Measurements from ENCODE around the gene MLLT10.
"Not testable (repeated sequence)": the region's sequence is repeated elsewhere in the genome, so short reads cannot be mapped to it uniquely, and the experiment has no call there.

The MLLT10 gene

DNA sequence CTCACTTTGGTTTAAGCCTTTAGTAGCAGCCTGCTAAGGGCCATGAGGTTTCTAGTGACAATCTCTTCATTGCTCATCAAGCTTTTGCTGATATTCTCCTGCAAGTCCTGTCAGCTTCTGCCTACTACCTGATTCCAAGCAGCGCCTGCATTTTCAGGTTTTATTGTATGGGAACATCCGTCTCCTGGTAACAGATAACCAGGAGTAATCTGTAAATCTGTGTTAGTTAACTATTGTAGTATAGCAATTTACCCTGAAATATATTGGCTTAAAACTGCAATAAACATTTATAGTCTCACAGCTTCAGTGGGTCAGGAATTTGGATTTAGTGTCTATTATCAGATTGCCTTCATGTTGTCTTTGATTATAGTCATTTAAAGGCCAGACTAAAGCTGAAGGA, 94.0 kb downstream of the MLLT10 start:
- no peak overlapping the region for H3K4me3 Mint-ChIP-seq

DNA sequence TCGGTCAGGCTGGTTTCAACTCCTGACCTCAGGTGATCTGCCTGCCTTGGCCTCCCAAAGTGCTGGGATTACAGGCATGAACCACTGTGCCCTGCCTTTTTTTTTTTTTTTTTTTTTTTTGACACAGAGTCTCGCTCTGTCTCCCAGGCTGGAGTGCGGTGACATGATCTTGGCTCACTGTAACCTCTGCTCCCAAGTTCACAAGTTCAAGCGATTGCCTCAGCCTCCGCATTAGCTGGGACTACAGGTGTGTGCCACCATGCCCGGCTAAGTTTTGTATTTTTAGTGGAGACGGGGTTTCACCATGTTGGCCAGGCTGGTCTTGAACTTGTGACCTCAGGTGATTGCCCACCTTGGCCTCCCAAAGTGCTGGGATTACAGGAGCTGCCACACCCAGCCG, 94.6 kb downstream of the MLLT10 start:
- not testable (repeated sequence) for H3K27me3 Mint-ChIP-seq, H3K9me3 Mint-ChIP-seq, H3K4me3 Mint-ChIP-seq

More for the DNA sequence above, 94.0 kb downstream of the MLLT10 start:
- H3K27ac Mint-ChIP-seq: no peak overlapping the region
- DNase-seq: no peak
- peaks cover 84% of the 10 kb centered on the region for H3K36me3 Mint-ChIP-seq (ENCODE audit: low read depth)
- H3K9me3 Mint-ChIP-seq: no peaks in the 10 kb centered on the region
- H3K4me1 Mint-ChIP-seq (ENCODE audit: low read depth): peaks cover 38% of the 10 kb centered on the region
- H3K27me3 Mint-ChIP-seq: no peaks in the 10 kb centered on the region

DNA sequence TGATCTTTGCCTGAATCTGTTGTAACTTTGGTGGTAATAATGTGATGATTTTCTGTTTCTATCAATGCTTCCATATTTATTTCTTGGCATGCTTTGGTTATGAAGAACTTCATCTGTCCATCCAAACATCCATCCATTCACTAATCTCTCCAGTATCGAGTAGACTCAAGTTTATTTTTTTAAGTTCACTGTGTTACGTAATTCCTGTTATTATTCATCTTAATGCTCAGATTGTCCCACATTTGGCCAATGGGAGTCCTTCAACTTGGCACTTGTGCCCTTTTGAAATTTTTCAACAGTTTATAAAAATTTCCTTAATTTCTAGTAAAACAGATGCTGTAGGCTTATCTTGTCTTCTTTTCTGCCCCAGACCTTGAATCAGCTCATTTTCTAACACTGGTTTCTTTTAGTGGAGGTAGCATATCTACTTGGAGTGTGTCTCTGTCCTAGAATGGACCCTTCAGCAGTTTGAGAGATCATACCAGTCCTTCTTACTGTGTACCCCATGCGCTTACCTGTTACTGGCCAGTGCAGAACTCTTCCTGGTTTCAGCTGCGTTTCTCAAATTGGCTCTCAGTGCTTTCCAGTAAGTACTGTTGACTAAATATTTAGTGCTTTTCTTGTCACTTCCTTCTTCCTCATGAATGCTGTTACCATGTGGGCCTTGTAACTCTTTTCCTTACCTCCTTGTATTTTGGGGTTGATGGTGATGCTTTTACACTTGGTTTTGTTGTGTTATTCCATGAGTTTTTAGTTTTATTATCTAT, 100.8 kb downstream of the MLLT10 start:
- no peak for DNase-seq
- no peak overlapping the region for H3K4me3 Mint-ChIP-seq
- peaks cover 79% of the 10 kb centered on the region for H3K36me3 Mint-ChIP-seq (ENCODE audit: low read depth)
- H3K4me1 Mint-ChIP-seq (ENCODE audit: low read depth): peaks cover 18% of the 10 kb centered on the region
- no peaks in the 10 kb centered on the region for H3K9me3 Mint-ChIP-seq
- no peaks in the 10 kb centered on the region for H3K27me3 Mint-ChIP-seq
- no peak overlapping the region for H3K27ac Mint-ChIP-seq

More for the DNA sequence above, 94.6 kb downstream of the MLLT10 start:
- Mint-ChIP-seq H3K36me3 (ENCODE audit: low read depth) (peaks cover 82% of the 10 kb centered on the region), H3K4me1 (ENCODE audit: low read depth) (peaks cover 37% of the 10 kb centered on the region)
- H3K27ac Mint-ChIP-seq, DNase-seq: not testable (repeated sequence)

DNA sequence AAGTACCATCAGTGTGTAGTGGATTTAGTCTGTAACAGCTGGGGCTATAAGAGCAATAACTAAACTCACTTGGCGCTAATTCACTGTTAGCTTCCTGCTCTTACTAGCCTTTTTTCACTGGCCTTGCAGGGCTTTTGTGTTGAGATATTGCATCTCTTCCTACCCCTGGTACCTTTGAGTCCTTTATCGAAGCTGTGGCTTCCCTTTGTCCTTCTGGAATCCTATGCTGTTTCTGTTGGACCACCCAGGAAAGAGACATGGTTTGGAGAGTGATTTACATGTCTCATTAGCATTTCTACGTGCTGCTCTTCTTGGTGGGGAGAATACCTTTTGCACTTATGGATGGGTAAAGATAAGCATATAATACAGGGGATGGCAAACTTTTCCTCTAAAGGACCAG, 103.8 kb downstream of the MLLT10 start:
- no peak for DNase-seq
- Mint-ChIP-seq H3K4me1 (ENCODE audit: low read depth) (peaks cover 12% of the 10 kb centered on the region), H3K36me3 (ENCODE audit: low read depth) (peaks cover 67% of the 10 kb centered on the region), H3K4me3 (no peak overlapping the region), H3K9me3 (no peaks in the 10 kb centered on the region), H3K27me3 (no peaks in the 10 kb centered on the region), H3K27ac (no peak overlapping the region)

DNA sequence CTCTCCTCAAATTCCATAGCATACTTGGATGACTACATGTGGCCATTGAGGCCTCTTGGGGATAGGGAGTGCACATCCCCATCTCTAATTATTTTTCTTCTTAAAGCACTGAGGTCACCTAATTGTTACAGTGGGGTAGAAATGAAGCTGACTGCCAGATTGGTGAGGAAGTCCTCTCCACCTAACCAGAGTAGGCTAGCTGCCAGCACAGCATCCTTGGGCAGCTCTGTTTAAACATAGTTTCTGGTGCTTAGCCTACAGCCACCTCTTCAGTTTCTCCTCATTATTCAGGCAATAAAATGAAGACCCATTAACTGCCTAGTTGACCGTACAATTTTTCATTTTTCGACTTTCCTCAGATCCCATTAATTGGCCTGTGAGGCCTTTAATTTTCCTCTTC, 104.6 kb downstream of the MLLT10 start:
- no peak overlapping the region for H3K4me3 Mint-ChIP-seq
- no peaks in the 10 kb centered on the region for H3K9me3 Mint-ChIP-seq
- peak overlapping the region; percentile 26 for H3K27ac Mint-ChIP-seq
- DNase-seq: no peak
- no peaks in the 10 kb centered on the region for H3K27me3 Mint-ChIP-seq
- peaks cover 15% of the 10 kb centered on the region for H3K4me1 Mint-ChIP-seq (ENCODE audit: low read depth)
- H3K36me3 Mint-ChIP-seq (ENCODE audit: low read depth): peaks cover 67% of the 10 kb centered on the region

DNA sequence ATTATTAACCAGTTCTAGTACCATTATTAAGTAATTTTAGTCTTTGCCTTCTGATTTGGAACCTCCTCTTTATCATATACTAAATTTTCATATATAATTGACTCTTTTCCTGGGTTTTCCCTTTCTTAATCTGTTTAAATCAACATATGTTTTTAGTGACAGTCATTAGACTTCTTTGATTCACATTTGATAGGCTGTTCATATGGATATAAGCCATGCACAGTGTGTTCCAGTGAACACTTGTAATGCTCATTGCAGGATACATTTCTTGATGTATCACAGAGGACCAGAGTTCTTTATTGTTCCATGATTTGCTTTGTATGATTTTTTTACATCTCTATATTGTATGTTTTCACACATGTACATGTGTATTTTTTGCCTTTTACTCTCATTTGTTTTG, 114.0 kb downstream of the MLLT10 start:
- Mint-ChIP-seq H3K27ac (no peak overlapping the region), H3K9me3 (no peaks in the 10 kb centered on the region)

DNA sequence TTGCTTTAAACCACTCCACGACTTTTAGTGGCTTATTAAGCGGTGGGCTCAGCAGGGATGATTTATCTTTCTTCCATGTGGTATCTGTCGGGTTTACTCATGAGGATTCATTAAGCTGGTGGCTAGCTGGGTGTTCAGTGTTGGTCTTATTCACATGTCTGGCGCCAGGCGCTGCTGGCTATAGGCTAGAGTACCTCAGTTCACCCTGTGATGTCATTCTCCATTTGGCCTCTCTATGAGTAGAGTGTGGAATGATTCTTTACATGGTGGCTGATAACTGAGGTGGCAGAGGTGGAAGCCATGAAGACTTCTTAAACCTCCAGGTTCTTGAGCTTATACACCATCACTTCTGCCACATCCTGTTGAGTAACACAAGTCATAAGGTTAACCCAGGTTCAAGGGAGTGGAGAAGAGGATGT, 115.4 kb downstream of the MLLT10 start:
- Mint-ChIP-seq H3K9me3 (no peaks in the 10 kb centered on the region), H3K27me3 (no peaks in the 10 kb centered on the region), H3K4me3 (no peak overlapping the region), H3K4me1 (ENCODE audit: low read depth) (peaks cover 22% of the 10 kb centered on the region), H3K27ac (peak overlapping the region; percentile 22), H3K36me3 (ENCODE audit: low read depth) (peaks cover 46% of the 10 kb centered on the region)
- DNase-seq: no peak

More for the DNA sequence above, 114.0 kb downstream of the MLLT10 start:
- DNase-seq: no peak
- Mint-ChIP-seq H3K4me3 (no peak overlapping the region), H3K4me1 (ENCODE audit: low read depth) (peaks cover 30% of the 10 kb centered on the region), H3K27me3 (no peaks in the 10 kb centered on the region), H3K36me3 (ENCODE audit: low read depth) (peaks cover 54% of the 10 kb centered on the region)

DNA sequence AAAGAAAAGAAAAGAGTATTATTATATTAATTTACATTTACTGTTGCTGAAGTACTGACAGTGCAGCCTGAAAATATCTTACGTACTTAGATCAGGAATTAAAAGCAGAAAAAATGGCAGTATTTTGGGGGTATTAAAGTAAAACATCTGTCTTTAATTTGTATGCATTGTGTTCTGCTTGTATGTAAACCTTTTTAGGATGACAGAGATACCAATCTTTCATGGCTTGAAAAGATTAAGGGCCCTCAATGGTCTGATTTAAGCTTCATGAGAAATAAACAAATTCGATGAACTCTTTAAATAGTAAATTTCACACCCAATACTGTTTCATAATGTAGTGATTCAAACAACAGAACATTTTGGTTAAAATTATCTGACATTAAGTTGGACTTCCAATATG, 116.3 kb downstream of the MLLT10 start:
- Mint-ChIP-seq H3K36me3 (ENCODE audit: low read depth) (peaks cover 38% of the 10 kb centered on the region), H3K27ac (no peak overlapping the region), H3K4me1 (ENCODE audit: low read depth) (peaks cover 18% of the 10 kb centered on the region), H3K9me3 (no peaks in the 10 kb centered on the region), H3K27me3 (no peaks in the 10 kb centered on the region), H3K4me3 (no peak overlapping the region)
- no peak for DNase-seq

DNA sequence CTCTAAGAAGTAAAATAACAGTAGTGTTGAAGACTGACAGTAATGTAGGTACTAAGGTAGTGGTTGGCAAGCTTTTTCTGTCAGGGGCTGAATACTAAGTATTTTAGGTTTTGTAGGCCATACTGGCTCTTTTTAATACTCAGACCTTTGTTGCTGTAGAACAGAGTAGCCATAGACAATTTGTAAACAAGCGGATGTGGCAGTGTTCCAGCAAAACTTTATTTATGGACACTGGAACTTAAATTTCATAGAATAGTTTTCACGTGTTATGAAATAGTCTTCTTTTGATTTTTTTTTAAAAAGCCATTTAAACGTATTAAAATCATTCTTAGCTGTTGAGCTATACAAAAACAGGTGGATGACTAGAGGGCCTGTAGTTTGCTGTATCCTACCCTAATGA, 121.2 kb downstream of the MLLT10 start:
- Mint-ChIP-seq H3K27ac (no peak overlapping the region), H3K36me3 (ENCODE audit: low read depth) (peaks cover 24% of the 10 kb centered on the region), H3K4me1 (ENCODE audit: low read depth) (peaks cover 13% of the 10 kb centered on the region), H3K9me3 (no peaks in the 10 kb centered on the region), H3K27me3 (no peaks in the 10 kb centered on the region), H3K4me3 (no peak overlapping the region)
- no peak for DNase-seq

DNA sequence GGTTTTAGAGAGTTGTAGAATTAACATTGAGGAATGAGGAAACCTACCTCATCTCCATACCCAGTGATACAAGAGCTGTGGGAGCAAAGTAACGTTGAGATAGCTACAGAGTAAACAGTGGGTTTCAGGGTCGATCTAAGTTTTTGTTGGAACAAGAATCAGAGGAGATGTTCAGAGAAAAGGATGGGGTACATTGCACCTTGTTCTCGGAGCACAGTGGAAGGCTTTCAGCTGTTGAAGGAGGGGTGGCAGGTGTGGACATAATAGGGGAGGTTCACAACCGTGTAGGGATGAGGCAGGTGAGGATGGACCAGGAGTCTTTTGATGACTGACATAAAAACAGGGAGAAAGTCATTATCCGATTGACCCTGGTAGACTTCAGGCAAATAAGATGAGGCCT, 121.7 kb downstream of the MLLT10 start:
- no peak for DNase-seq
- no peaks in the 10 kb centered on the region for H3K9me3 Mint-ChIP-seq
- H3K36me3 Mint-ChIP-seq (ENCODE audit: low read depth): peaks cover 24% of the 10 kb centered on the region
- H3K27me3 Mint-ChIP-seq: no peaks in the 10 kb centered on the region
- no peak overlapping the region for H3K27ac Mint-ChIP-seq
- no peak overlapping the region for H3K4me3 Mint-ChIP-seq
- peaks cover 13% of the 10 kb centered on the region for H3K4me1 Mint-ChIP-seq (ENCODE audit: low read depth)

DNA sequence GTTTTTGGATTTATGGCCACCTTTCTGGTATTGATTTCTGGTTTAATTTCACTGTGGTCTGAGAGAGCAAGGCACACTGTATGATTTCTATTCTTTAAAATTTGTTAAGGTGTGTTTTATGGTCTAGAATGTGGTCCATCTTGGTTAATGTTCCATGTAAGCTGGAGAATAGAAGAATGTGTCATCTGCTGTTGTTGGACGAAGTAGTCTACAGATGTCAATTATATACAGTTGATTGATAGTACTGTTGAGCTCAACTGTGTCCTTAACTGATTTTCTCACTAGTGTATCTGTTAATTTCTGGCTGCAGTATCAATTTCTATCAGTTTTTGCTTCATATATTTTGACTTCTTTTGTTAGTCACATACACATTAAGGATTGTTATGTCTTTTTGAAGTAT, 127.1 kb downstream of the MLLT10 start:
- Mint-ChIP-seq H3K9me3 (no peaks in the 10 kb centered on the region), H3K36me3 (ENCODE audit: low read depth) (peaks cover 29% of the 10 kb centered on the region), H3K27me3 (no peaks in the 10 kb centered on the region), H3K4me3 (no peak overlapping the region), H3K4me1 (ENCODE audit: low read depth) (peaks cover 32% of the 10 kb centered on the region), H3K27ac (no peak overlapping the region)
- no peak for DNase-seq

DNA sequence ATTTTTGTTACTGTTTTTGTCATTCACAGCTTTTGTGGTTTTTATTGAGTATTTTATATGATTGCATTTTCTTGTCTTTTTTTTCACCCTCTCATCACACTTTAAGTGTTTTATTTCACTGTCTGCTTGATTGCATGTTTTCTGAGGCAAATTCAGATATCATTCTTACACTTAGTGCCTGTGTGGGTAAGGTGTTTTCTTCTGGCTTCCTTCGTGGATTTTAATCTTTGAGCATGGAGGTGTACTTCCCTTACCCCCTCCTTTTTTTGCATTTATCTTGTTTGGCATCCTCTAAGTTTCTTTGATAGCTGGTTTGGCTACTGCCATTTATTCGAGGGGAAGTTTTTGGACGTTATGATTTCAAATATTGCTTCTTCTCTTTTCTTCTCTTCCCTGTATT, 127.9 kb downstream of the MLLT10 start:
- Mint-ChIP-seq H3K9me3 (no peaks in the 10 kb centered on the region), H3K4me1 (ENCODE audit: low read depth) (peaks cover 36% of the 10 kb centered on the region), H3K27ac (no peak overlapping the region), H3K27me3 (no peaks in the 10 kb centered on the region), H3K36me3 (ENCODE audit: low read depth) (peaks cover 28% of the 10 kb centered on the region), H3K4me3 (no peak overlapping the region)
- no peak for DNase-seq

DNA sequence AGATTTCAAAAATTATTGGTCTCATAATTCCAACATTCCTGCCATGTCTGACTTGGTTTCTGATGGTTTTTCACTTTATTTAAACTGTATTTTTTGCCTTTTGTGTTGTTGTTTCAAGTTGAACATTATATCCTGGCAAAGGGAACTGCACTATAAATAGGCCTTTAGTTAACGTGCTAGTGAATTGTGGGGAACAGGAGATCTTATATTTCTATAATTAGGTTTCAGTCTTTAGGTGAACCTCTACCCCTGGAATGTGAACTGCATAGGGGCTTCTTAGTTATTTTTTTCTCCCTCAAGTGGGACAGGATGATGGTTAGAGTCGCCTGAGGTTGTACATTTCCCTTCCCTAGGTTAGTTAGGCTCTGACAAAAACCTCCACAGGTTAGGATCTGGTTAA, 128.6 kb downstream of the MLLT10 start:
- H3K4me3 Mint-ChIP-seq: no peak overlapping the region
- no peak overlapping the region for H3K27ac Mint-ChIP-seq
- H3K4me1 Mint-ChIP-seq (ENCODE audit: low read depth): peaks cover 37% of the 10 kb centered on the region

DNA sequence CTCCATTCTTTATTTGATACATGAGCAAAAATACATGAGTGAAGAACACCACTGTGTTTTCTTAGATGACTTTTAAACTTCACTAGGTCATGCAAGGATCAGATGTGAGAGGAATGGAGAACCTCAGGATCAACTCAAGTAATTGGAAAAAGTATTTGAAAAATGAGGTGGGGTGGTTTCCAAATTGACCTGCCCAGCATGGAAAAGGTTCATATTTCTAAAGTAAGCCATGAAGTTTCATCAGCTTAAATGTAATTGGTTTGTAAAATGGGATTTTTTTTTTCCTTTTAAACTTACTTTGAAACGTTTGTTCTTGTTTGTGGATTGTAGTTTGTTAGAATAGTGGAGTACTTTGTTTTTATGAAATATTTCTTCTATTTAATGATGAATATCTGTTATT, 134.8 kb downstream of the MLLT10 start:
- H3K4me3 Mint-ChIP-seq: no peak overlapping the region
- peaks cover 25% of the 10 kb centered on the region for H3K4me1 Mint-ChIP-seq (ENCODE audit: low read depth)
- peaks cover 46% of the 10 kb centered on the region for H3K36me3 Mint-ChIP-seq (ENCODE audit: low read depth)

More for the DNA sequence above, 128.6 kb downstream of the MLLT10 start:
- Mint-ChIP-seq H3K27me3 (no peaks in the 10 kb centered on the region), H3K36me3 (ENCODE audit: low read depth) (peaks cover 30% of the 10 kb centered on the region), H3K9me3 (no peaks in the 10 kb centered on the region)
- DNase-seq: no peak

DNA sequence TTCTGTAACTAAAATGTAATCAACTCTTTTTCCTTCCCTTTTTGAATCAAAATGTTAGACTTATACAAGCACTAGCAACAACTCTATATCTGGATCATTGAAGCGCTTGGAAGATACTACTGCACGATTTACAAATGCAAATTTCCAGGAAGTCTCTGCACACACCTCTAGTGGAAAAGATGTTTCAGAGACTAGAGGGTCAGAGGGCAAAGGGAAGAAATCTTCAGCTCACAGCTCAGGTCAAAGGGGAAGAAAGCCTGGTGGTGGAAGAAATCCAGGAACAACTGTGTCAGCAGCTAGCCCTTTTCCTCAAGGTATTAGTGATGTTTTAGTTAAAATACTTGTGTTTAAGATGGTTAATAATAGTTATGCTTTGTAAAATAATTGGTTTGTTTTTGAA, 136.4 kb downstream of the MLLT10 start:
- H3K27me3 Mint-ChIP-seq: no peaks in the 10 kb centered on the region
- H3K9me3 Mint-ChIP-seq: no peaks in the 10 kb centered on the region
- H3K4me3 Mint-ChIP-seq: no peak overlapping the region
- DNase-seq: no peak
- peaks cover 30% of the 10 kb centered on the region for H3K4me1 Mint-ChIP-seq (ENCODE audit: low read depth)
- no peak overlapping the region for H3K27ac Mint-ChIP-seq
- H3K36me3 Mint-ChIP-seq (ENCODE audit: low read depth): peaks cover 56% of the 10 kb centered on the region

More for the DNA sequence above, 134.8 kb downstream of the MLLT10 start:
- Mint-ChIP-seq H3K27ac (no peak overlapping the region), H3K9me3 (no peaks in the 10 kb centered on the region), H3K27me3 (no peaks in the 10 kb centered on the region)
- DNase-seq: no peak
